ENCODE measurements around the gene DNM2.

DNM2 gene

GRCh38 chr19:10678813-10679212 lies 39.1 kb upstream of the DNM2 start:
- ChIA-PET CTCF (interaction anchor here (0.7 to 3.5 kb wide), 3 partner anchors 22 to 276 kb away, joined by 3 to 14 read pairs (median 5); partner anchors contain the start of genes CDC37 and QTRT1), POLR2A (no interaction called here)

GRCh38 chr19:10679743-10680142 lies 38.1 kb upstream of the DNM2 start:
- TF ChIP-seq CTCF (IDR thresholded peaks at IDR 0.05; ENCODE audit: control extremely low read depth, extremely low read depth, low read depth, missing control alignments): no peak
- no peak for DNase-seq (ENCODE audit: extremely low spot score)
- ChIA-PET POLR2A (no interaction called here), CTCF (interaction anchor here (1.2 to 3.5 kb wide), 2 partner anchors 21 to 35 kb away, joined by 5 to 14 read pairs; partner anchors contain the start of gene QTRT1)

More at GRCh38 chr19:10678813-10679212, 39.1 kb upstream of the DNM2 start:
- TF ChIP-seq CTCF (IDR thresholded peaks at IDR 0.05; ENCODE audit: control extremely low read depth, extremely low read depth, low read depth, missing control alignments): no peak
- no peak for DNase-seq (ENCODE audit: extremely low spot score)

GRCh38 chr19:10680545-10681135 lies 37.2 kb upstream of the DNM2 start:
- no peak for DNase-seq (ENCODE audit: extremely low spot score)
- ChIA-PET POLR2A (no interaction called here), CTCF (interaction anchor here (1.0 to 3.5 kb wide), 5 partner anchors 12 to 109 kb away, joined by 3 to 14 read pairs (median 5); partner anchors contain the start of gene QTRT1)
- no peak for TF ChIP-seq CTCF (IDR thresholded peaks at IDR 0.05; ENCODE audit: control extremely low read depth, extremely low read depth, low read depth, missing control alignments)

- CTCF ChIA-PET: interaction anchor here (1.0 to 1.6 kb wide), 6 partner anchors 11 to 110 kb away, joined by 3 to 6 read pairs (median 4); partner anchors contain the start of gene QTRT1
- POLR2A ChIA-PET: no interaction called here
- no peak for TF ChIP-seq CTCF (IDR thresholded peaks at IDR 0.05; ENCODE audit: control extremely low read depth, extremely low read depth, low read depth, missing control alignments)
- no peak for DNase-seq (ENCODE audit: extremely low spot score)
These were observed 36.2 kb upstream of the DNM2 start for GRCh38 chr19:10681658-10682057.

GRCh38 chr19:10682397-10683063 lies 35.3 kb upstream of the DNM2 start:
- no peak for DNase-seq (ENCODE audit: extremely low spot score)
- ChIA-PET CTCF (interaction anchor here (0.8 to 1.6 kb wide), 6 partner anchors 10 to 101 kb away, joined by 3 to 5 read pairs (median 3); partner anchors contain the start of gene QTRT1), POLR2A (no interaction called here)
- no peak for TF ChIP-seq CTCF (IDR thresholded peaks at IDR 0.05; ENCODE audit: control extremely low read depth, extremely low read depth, low read depth, missing control alignments)

GRCh38 chr19:10683064-10683426 lies 34.8 kb upstream of the DNM2 start:
- no peak for DNase-seq (ENCODE audit: extremely low spot score)
- TF ChIP-seq CTCF (IDR thresholded peaks at IDR 0.05; ENCODE audit: control extremely low read depth, extremely low read depth, low read depth, missing control alignments): no peak
- POLR2A ChIA-PET: no interaction called here
- CTCF ChIA-PET: interaction anchor here (0.8 to 1.0 kb wide), 3 partner anchors 13 to 102 kb away, joined by 3 read pairs; no protein-coding TSS in a partner anchor
